ENCODE results near the gene C2orf92. TPM values are rescaled to one million over a fixed set of nuclear protein-coding genes. Genes with fewer than 3 reads are reported as not detected.

The C2orf92 gene
- total RNA-seq, 1 donor from 2014 or later, result 16.9 TPM

DNA sequence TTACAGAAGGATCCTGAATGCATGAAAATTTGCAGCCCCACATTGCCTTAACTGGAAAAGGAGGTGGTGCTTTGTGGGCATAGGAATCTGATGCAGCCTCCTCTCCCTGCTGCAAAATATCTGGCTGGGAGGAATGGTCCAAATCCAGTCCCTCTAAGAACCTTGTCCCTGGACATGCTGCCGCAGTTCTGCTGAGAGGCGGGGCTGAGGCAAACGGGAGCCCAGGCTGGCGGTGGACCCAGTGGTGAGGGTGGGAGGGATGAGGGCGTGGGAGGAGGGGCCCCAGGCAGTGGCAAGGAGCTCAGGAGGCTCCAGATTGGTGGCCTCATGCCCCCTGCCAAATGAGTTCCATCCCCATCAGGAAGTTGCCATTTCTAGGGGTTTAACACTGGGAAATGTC, 80.1 kb downstream of the C2orf92 start:
- H3K4me3 Mint-ChIP-seq, result no peak overlapping the region
- intact Hi-C loops (cut with micrococcal nuclease), result loop anchor here (10.0 kb wide), 1 partner anchor 635 kb away; no protein-coding TSS in a partner anchor
- no peak for DNase-seq
- H3K36me3 Mint-ChIP-seq (ENCODE audit: low read depth), result peaks cover 10% of the 10 kb centered on the region
- H3K27me3 Mint-ChIP-seq, result no peaks in the 10 kb centered on the region
- H3K9me3 Mint-ChIP-seq, result no peaks in the 10 kb centered on the region
- H3K4me1 Mint-ChIP-seq, result peaks cover 29% of the 10 kb centered on the region
- H3K27ac Mint-ChIP-seq, result no peak overlapping the region

DNA sequence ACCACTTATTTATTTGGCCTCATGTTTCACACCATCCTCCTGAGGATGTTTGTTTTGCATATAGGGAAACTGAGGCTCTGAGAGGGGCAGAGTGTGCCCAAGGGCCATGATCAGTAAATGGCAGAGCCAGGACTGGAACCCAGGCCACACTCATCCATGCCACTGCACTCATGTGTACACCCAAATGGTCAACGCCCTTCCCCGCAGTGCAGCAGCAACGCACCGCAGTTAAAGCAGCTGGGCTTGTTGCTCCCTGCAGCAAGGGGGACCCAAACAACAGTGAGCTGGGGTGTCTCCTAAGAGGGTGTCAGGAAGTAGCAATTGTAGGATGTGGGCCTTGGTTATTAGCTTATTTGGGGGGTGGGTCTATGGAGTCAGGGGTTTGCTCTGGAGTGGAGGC, 80.5 kb downstream of the C2orf92 start:
- intact Hi-C loops (cut with micrococcal nuclease), result no loop called here
- Mint-ChIP-seq H3K36me3 (ENCODE audit: low read depth) (peaks cover 10% of the 10 kb centered on the region), H3K4me3 (no peak overlapping the region), H3K4me1 (peaks cover 27% of the 10 kb centered on the region), H3K27ac (no peak overlapping the region), H3K27me3 (no peaks in the 10 kb centered on the region), H3K9me3 (no peaks in the 10 kb centered on the region)
- no peak for DNase-seq

DNA sequence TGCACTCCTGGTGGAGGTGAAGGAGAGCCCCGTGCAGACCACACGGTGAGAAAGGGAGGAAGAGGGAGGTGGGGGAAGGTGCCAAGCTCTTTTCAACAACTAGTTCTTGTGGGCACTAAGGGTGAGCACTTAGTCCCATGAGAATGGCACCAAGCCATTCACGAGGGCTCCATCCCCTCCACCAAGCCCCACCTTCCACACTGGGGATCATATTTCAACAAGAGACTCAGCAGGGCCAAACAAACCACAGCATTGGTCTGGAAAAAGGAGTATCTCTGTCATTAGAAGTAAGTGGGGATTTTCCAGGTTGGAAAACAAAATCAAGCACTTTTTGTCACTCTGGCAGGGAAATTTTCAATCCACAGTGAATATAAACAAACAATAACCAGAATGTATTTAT, 82.2 kb downstream of the C2orf92 start:
- no peak for DNase-seq
- no peak overlapping the region for H3K4me3 Mint-ChIP-seq
- H3K27ac Mint-ChIP-seq, result no peak overlapping the region
- intact Hi-C loops (cut with micrococcal nuclease), result no loop called here
- peaks cover 14% of the 10 kb centered on the region for H3K36me3 Mint-ChIP-seq (ENCODE audit: low read depth)
- peaks cover 12% of the 10 kb centered on the region for H3K4me1 Mint-ChIP-seq
- H3K9me3 Mint-ChIP-seq, result no peaks in the 10 kb centered on the region
- H3K27me3 Mint-ChIP-seq, result no peaks in the 10 kb centered on the region

Other genes with a start within 250 kb of the C2orf92 start
- gene ANKRD36B, start 79.8 kb upstream of the C2orf92 start, total RNA-seq, result 40.0 and 40.1 TPM in 2 replicates
- gene COX5B, start 23.7 kb upstream of the C2orf92 start, total RNA-seq, result 227 and 233 TPM in 2 replicates
- gene ACTR1B, start 5.7 kb upstream of the C2orf92 start, total RNA-seq, result 122 TPM in 2 replicates
- gene ZAP70, start 43.9 kb downstream of the C2orf92 start, total RNA-seq, result 240 and 242 TPM in 2 replicates

All from activated CD4-positive, alpha-beta T cell treated with anti-CD3 and anti-CD28 coated beads, Interleukin-2, amount 10 ng/mL, durations not matched to agents 24 days and 14 days (primary cell).